Activated naive CD8-positive, alpha-beta T cell (primary cell): ENCODE measurements around the gene TOP3B.
A peak's percentile ranks its signal among the peaks of the same experiment; 100 is the strongest.
"Not testable (repeated sequence)": the region's sequence is repeated elsewhere in the genome, so short reads cannot be mapped to it uniquely, and the experiment has no call there.

Experiments
- H3K27ac Mint-ChIP-seq: one replicate; pipeline ENCODE4 v1.8.0; 2021; ENCODE audit warnings: mixed read lengths
- H3K27me3 Mint-ChIP-seq: one replicate; pipeline ENCODE4 v1.8.0; 2021; ENCODE audit warnings: mixed read lengths
- H3K36me3 Mint-ChIP-seq: one replicate; pipeline ENCODE4 v1.8.0; 2021; ENCODE audit warnings: mixed read lengths
- H3K4me1 Mint-ChIP-seq: one replicate; pipeline ENCODE4 v1.8.0; 2021; ENCODE audit warnings: low read depth, mixed read lengths
- H3K4me3 Mint-ChIP-seq: one replicate; pipeline ENCODE4 v1.8.0; 2021; ENCODE audit warnings: mild to moderate bottlenecking, mixed read lengths
- H3K9me3 Mint-ChIP-seq: one replicate; pipeline ENCODE4 v1.8.0; 2021; ENCODE audit warnings: low read depth, mixed read lengths

TOP3B gene

DNA sequence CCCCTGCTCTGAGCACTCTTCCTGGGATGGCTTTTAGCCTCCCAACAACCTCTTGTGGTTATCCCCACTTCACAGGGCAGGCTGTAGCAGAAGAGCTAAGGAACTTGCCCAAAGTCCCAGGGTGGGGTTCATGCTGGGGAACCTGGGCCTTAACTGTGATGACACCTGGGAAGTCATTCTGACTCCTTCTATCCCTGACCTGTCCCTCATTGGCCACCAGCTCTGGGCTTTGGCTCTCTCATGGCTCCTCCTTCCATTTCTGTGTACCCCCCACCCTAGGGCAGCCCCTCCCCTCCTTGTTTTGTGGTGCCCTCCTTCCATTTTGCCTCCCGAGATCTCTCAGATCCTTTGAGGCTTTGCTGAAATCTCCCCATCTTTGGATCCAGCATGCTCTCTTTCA lies 32.6 kb downstream of the TOP3B start:
- H3K4me3 Mint-ChIP-seq = no peak overlapping the region
- peaks cover 12% of the 10 kb centered on the region for H3K4me1 Mint-ChIP-seq
- peaks cover under 1% of the 10 kb centered on the region for H3K36me3 Mint-ChIP-seq
- H3K27ac Mint-ChIP-seq = no peak overlapping the region
- H3K9me3 Mint-ChIP-seq = no peaks in the 10 kb centered on the region
- no peaks in the 10 kb centered on the region for H3K27me3 Mint-ChIP-seq

DNA sequence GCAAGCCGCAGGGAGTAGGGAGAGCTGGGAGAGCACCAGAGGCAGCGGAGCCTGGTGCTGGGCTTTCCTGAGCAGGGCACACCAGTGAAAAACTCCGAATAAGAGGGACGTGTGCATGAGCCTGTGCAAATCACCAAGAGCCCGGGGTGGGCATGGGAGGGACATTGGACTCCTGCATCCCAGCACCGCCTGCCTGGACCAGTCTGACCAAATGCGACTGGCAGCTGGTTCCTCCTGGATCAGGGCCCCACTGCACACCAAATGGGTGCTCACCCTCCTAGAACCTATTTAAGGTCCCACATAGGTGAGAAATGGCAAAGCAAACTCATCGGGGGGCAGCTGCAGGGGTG lies 33.0 kb downstream of the TOP3B start:
- H3K4me3 Mint-ChIP-seq = no peak overlapping the region
- H3K4me1 Mint-ChIP-seq = peaks cover 12% of the 10 kb centered on the region
- H3K27me3 Mint-ChIP-seq = no peaks in the 10 kb centered on the region
- H3K36me3 Mint-ChIP-seq = peaks cover 3% of the 10 kb centered on the region
- no peaks in the 10 kb centered on the region for H3K9me3 Mint-ChIP-seq
- H3K27ac Mint-ChIP-seq = no peak overlapping the region

DNA sequence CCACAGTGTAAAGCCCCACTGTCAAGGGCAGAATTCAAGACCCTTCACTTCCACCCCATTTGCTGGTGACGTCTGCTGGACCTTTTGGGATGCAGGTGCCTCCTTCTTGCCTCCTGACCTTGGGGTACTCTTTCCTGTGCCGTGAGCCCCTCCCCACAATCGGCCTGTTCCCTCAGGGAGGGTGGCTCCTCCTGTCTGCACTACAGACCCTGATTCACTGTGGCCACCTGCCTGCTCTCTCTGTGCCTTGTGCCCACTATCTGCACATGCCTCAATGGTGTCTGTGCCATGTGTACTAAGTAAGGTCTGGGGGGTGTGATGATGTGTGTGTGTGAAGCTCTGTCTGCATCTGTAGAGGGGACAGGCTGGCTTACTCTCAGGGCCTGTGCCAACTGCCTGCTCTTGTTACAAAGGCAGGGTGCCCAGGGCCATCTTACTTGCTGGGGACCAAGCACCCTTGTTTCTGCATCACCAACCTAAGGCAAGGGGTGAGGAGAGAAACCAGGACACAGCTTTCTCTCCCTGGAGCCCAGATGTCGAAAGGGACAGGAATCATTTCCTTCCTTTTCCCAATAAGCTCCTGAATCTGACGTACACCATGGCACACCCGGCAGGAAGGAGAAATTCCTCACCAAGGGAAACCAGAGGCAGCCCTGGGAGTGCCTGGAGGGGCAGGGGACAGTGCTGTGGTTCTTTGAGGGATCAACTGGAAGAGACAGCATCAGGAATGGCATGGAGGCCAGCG lies 33.6 kb downstream of the TOP3B start:
- no peak overlapping the region for H3K27ac Mint-ChIP-seq
- peaks cover 12% of the 10 kb centered on the region for H3K4me1 Mint-ChIP-seq
- H3K36me3 Mint-ChIP-seq = peaks cover 3% of the 10 kb centered on the region
- H3K4me3 Mint-ChIP-seq = no peak overlapping the region
- H3K9me3 Mint-ChIP-seq = no peaks in the 10 kb centered on the region
- no peaks in the 10 kb centered on the region for H3K27me3 Mint-ChIP-seq

DNA sequence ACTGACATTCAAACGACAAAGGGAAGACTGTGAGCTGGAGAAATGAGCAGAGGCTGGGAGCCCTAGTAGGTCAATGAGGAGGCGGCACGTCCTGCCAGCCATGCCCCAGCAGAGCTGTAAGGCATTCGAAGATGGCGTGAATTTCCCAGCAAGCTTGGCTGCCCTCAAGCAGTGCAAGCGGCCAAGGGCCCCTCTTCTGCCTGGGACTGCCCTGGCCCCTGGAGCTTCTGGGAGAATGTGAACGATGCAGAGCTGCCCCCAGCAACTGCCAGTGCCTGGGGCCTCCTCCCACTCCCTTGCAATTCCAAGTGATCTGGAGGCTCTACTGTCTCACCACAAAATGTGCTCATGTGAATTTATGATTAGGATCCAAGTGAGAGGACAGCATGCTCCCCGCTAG lies 34.2 kb downstream of the TOP3B start:
- peaks cover 3% of the 10 kb centered on the region for H3K36me3 Mint-ChIP-seq
- no peak overlapping the region for H3K27ac Mint-ChIP-seq
- H3K4me3 Mint-ChIP-seq = no peak overlapping the region
- peaks cover 14% of the 10 kb centered on the region for H3K4me1 Mint-ChIP-seq
- no peaks in the 10 kb centered on the region for H3K9me3 Mint-ChIP-seq
- H3K27me3 Mint-ChIP-seq = no peaks in the 10 kb centered on the region

DNA sequence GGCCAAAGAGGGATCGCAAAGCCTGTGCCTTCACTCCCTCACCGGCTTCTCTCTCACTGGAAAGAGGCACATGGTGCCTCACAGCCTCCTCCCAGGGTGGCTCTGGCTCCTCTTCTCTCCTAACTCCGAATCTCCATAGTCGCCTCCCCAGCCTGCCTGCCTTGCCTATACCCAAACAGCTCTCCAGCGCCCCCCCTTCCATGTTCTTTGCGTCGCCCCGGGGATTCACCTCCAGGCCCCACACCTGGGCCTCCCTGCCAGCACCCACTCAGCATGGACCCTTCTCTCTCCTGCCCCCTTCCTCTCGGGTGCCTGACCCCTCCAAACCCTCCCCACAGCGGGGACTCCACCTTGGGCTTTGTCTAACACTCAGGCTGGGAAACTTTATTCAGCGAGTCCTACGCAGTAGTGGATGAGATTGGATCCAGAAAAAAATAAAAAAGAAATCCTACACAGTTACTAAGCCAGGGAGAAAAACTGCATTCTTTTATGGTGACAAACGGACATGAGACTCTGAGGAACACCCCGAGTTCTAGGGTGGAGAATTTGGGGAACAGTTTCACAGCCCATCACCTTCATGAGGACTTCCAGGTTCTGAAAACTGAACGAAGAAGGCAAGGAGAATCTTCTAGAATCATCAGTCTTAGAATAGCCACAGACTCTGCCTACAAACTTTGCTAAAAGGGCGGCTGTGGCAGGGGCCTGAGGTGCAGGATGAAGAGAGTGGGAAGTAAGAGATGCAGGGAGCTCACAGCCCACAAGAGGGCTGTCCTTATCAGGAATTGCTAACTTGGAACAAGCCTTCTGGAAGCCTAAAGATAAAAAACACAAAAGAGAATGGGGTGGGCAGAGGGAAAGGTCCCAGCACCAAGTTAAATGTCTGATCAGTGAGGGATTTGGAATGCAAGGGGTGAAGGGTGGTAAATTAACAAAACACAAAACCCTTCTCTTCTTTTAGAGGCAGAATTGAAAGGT lies 35.3 kb downstream of the TOP3B start:
- Mint-ChIP-seq H3K4me3 (no peak overlapping the region), H3K9me3 (no peaks in the 10 kb centered on the region), H3K36me3 (peaks cover 3% of the 10 kb centered on the region), H3K27ac (no peak overlapping the region), H3K27me3 (no peaks in the 10 kb centered on the region), H3K4me1 (peaks cover 22% of the 10 kb centered on the region)

DNA sequence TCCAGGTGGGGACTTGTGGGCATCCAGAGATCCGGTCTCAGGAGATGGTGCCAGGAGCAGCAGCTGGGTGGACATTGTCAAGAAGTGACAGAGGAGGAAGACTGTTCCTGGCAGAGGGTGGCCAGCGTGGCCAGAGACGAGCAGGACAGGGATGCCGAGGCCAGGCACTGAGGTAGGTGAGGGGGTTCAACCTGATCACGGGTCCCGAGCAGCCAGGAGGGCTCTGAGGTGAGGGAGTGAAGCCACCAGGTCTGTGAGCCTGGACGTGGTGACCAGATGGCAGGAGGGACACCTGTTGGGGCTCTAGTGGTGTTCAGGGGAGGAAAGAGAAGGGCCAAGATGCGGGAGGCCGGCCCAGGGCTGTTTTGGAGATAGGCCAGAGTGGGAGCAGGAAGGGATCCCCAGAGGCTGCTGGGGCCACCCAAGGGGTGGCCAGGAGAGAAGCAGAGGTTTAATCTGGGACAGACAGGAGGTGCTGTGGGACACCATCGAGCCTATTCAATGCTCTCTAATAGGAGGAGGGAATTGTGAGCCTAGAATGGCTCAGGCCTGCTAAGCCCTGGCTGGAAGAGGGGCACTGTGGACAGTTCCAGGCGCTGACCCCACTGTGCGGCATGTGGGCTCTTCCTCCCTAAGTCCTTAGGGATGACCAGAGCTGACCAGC lies 36.2 kb downstream of the TOP3B start:
- Mint-ChIP-seq H3K9me3 (no peaks in the 10 kb centered on the region), H3K4me3 (no peak overlapping the region), H3K27me3 (no peaks in the 10 kb centered on the region), H3K27ac (peak overlapping the region; percentile 10), H3K36me3 (peaks cover 3% of the 10 kb centered on the region), H3K4me1 (peaks cover 23% of the 10 kb centered on the region)

DNA sequence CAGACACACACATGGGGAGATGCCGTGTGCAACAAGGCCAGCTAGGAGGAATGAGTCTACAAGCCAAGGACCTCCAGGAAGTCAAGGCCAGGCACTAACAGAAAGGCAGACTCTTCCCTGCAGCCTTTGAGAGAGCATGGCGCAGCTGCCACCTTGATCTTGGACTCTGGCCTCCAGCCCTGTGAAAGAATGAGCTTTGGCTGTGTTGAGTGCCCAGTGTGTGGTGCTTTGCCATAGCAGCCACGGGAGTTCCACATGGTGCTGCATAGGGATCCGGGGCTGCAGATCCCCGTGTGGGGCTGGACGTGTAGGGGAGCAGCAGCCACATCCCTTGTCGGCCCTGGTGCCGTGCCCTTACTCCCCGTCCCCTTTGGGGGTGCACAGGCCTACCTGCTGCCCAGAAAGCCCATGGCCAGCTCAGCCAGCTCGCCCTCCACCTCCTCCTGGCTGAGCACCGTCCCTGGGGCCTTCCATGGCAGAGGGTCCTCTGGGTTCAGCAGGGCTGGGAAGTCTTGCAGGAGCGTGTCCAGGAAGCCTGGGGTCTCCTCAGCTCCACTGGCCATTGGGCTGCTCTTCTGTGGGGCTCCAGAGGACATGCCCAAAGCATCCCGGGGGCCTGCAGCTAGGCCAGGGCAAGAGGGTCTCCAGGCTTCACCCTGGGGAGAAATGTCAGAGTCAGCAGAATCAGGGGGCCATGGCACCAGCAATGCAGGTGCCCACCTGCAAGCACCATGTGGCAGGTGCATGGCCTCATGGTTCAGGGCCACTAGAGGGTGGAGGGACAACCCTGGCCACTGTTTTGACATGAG lies 36.9 kb downstream of the TOP3B start:
- Mint-ChIP-seq H3K36me3 (peaks cover 3% of the 10 kb centered on the region), H3K4me1 (peaks cover 22% of the 10 kb centered on the region)

DNA sequence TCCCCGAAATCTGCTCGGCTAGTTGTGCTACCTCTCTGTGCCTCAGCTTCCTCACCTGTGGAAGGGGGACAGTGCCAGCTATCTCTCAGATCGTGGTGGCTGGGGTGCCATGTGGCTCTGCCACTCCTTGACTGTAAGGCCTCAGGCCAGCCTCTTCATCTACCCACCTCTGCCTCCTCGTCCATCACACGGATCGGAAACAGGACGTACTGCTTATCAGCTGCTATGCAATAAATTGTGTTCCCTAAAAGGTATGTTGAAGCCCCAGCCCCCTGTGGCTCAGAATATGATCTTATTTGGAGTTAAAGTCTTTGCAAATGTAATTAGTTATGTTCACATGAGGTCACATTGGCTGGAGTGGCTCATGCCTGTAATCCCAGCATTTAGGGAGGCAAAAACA lies 37.7 kb downstream of the TOP3B start:
- no peak overlapping the region for H3K27ac Mint-ChIP-seq
- peaks cover 3% of the 10 kb centered on the region for H3K36me3 Mint-ChIP-seq
- no peak overlapping the region for H3K4me3 Mint-ChIP-seq
- peaks cover 22% of the 10 kb centered on the region for H3K4me1 Mint-ChIP-seq
- H3K27me3 Mint-ChIP-seq = no peaks in the 10 kb centered on the region
- no peaks in the 10 kb centered on the region for H3K9me3 Mint-ChIP-seq

More for the DNA sequence above, 36.9 kb downstream of the TOP3B start:
- Mint-ChIP-seq H3K9me3 (no peaks in the 10 kb centered on the region), H3K27me3 (no peaks in the 10 kb centered on the region), H3K4me3 (no peak overlapping the region), H3K27ac (no peak overlapping the region)

DNA sequence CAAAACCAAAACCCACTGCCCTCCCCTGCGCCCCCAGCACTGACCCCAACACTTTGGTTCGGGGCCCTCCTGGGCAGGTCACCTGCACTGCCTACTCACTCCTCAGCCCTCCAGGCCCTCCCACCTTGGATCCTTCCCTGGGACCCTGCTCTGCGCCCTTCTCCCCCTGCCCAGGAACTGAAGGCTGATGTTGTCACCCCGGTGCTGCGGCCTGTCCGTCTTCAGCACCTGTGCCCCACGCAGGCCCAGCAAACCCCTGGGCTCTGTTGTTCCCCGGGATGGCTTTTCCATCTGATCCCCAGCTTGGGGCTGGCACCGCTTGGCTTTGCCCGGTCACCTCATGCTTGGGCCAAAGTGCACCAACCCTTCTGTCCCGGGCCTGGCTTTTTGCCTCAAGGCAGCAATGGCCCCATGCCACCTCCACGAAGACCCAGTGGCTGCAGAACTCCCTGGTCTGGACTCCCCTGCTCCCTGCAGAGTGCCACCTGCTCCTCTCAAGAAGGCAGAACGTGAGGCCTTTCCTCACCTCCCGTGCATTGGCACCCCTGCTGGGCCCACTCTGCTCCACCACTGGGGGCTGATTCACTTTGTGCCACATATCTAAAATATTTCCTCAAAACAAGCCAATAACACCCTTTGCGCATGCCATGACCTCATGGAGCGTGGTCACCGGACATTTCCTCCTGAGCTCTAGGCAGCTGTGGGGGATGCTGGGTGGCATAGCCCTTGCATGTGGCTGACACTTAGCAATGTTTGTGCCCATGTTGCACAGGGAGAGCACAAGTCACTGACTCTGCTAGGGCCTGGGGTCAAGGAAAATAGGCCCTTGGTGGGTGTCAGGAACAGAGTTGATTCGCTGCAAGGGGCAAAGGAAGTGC lies 38.8 kb downstream of the TOP3B start:
- Mint-ChIP-seq H3K4me3 (no peak overlapping the region), H3K27me3 (no peaks in the 10 kb centered on the region), H3K27ac (no peak overlapping the region), H3K4me1 (peaks cover 23% of the 10 kb centered on the region), H3K9me3 (no peaks in the 10 kb centered on the region), H3K36me3 (peaks cover 3% of the 10 kb centered on the region)

DNA sequence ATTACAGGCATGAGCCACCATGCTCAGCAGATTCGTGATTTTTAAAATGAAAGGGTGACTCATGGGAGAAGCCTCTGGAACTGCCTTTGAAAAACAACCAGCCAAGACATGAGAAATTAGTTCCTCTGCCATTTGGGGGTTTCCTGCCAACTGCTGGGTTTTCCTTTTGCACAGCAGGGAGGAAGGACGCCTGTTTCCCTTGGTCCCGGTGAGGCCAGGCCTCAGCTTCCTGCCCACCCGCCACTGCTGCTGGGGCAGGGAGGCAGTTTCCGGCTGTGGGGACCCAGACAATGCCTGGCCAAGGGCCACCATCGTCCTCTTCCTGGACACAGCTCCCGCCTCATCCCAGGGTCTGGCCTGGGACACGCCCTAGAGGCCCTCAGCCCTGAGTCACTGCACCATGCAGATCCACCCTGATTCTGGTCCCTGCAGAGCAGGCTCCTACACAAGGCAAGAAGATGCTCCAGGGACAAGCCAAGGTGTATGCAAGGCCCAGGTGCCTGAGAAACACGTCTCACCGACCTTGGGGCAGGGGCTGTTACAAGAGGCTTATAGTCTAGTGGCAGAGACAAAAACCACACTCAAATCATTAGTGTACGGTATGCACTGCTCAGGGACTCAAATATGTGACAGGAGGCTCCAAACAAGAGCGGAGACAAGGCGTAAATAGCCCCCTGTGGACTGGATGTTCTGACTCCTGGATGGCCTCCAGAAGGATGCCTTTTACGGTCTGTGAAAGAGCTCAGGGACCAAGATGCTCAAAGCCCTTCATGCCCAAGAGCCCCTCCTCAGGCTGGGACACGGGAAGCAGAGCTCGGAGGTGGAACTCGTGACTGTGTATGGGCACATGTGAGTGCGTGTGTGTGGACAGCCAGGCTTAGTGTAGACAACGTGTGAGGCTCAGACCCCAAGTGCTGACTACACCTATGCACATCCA lies 39.9 kb downstream of the TOP3B start:
- H3K27me3 Mint-ChIP-seq = no peaks in the 10 kb centered on the region
- peaks cover 33% of the 10 kb centered on the region for H3K4me1 Mint-ChIP-seq
- H3K27ac Mint-ChIP-seq = peak overlapping the region; percentile 67
- no peak overlapping the region for H3K4me3 Mint-ChIP-seq
- H3K36me3 Mint-ChIP-seq = peaks cover 3% of the 10 kb centered on the region
- H3K9me3 Mint-ChIP-seq = no peaks in the 10 kb centered on the region

DNA sequence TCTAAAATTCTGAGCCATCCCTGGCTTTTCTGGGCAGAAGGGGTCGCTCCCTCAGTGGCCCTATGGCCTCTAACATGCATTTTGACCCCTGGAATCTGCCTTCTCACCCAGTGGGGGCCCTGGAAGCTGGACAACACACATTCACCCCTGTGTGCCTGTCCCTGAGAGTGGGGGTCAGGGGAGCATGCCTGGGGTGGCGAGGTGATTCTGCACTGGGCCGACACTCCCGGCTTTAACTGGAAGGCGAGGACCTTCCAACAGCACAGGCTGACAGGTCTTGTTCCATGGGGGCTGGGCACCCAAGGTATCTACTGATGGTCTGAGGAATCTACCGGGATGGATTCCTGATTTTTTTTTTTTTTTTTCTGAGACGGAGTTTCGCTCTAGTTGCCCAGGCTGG lies 40.7 kb downstream of the TOP3B start:
- H3K4me3 Mint-ChIP-seq = no peak overlapping the region
- H3K4me1 Mint-ChIP-seq = peaks cover 37% of the 10 kb centered on the region
- H3K36me3 Mint-ChIP-seq = peaks cover 3% of the 10 kb centered on the region
- H3K27me3 Mint-ChIP-seq = no peaks in the 10 kb centered on the region
- H3K9me3 Mint-ChIP-seq = no peaks in the 10 kb centered on the region
- peak overlapping the region; percentile 67 for H3K27ac Mint-ChIP-seq

DNA sequence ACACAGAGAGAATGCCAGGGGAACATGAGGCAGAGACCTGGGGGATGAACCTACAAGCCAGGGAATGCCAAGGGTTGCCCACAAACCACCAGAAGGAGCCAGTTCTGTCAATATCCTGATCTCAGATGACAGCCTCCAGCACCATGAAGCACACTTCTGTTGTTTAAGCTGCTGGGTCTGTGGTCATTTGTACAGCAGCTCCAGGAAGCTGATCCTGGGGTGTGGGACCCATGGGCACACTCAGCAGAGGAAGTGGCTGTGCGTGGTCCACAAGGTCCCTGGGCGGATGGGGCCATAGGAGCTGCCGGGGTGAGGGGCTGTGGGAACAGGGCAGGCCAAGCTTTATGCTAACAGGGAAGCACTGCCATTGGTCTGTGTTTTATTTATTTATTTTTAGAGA lies 42.1 kb downstream of the TOP3B start:
- no peaks in the 10 kb centered on the region for H3K9me3 Mint-ChIP-seq
- peaks cover 41% of the 10 kb centered on the region for H3K4me1 Mint-ChIP-seq
- peak overlapping the region; percentile 73 for H3K27ac Mint-ChIP-seq
- H3K4me3 Mint-ChIP-seq = no peak overlapping the region
- no peaks in the 10 kb centered on the region for H3K27me3 Mint-ChIP-seq
- H3K36me3 Mint-ChIP-seq = peaks cover 3% of the 10 kb centered on the region

DNA sequence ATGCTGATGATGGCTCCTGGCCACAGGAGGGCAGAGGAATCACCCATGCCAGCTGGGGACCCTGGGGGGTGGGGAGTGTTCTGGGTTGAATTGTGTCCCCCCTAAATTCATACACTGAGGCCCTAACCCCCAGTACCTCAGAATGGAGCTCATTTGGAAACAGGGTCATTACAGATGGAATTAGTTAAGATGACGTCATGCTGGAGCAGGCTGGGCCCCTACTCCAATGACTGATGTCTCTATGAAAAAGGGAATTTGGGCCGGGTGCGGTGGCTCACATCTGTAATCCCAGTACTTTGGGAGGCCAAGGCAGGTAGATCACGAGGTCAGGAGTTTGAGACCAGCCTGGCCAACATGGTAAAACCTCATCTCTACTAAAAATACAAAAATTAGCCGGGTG lies 42.7 kb downstream of the TOP3B start:
- H3K4me3 Mint-ChIP-seq, H3K36me3 Mint-ChIP-seq, H3K9me3 Mint-ChIP-seq, H3K27me3 Mint-ChIP-seq: not testable (repeated sequence)
- Mint-ChIP-seq H3K27ac (peak overlapping the region; percentile 73), H3K4me1 (peaks cover 41% of the 10 kb centered on the region)
